GM12891 (cell line): ENCODE measurements around the gene OMA1.

ENCODE experiments used
- DNase-seq: peaks from one replicate; pipeline ENCODE4 v3.0.0; 2011; ENCODE audit warnings: low spot score; ENCODE audit not compliant: insufficient read length
- FAIRE-seq: peaks from 2 replicates; lab custom pipeline; 2011; peaks lifted over from hg19 to GRCh38; lab: Jason Lieb, UNC
- PAX5 ChIP-seq: IDR thresholded peaks from 2 replicates; pipeline ENCODE4 v1.6.1; 2011; ENCODE audit warnings: low read length, moderate library complexity, mild to moderate bottlenecking; ENCODE audit not compliant: insufficient read depth, severe bottlenecking
- POLR2A ChIP-seq: IDR thresholded peaks from 2 replicates; pipeline ENCODE4 v1.6.1; 2011; ENCODE audit warnings: low read depth, low read length, control low read depth
- POLR2AphosphoS5 ChIP-seq: IDR thresholded peaks from 2 replicates; pipeline ENCODE4 v1.6.1; 2011; ENCODE audit warnings: low read depth, low read length, control low read depth
- POU2F2 ChIP-seq: IDR thresholded peaks from 2 replicates; pipeline ENCODE4 v1.6.1; 2011; ENCODE audit warnings: low read depth, mild to moderate bottlenecking, control low read depth, low read length, moderate library complexity
- SPI1 ChIP-seq: IDR thresholded peaks from 2 replicates; pipeline ENCODE4 v1.6.1; 2011; ENCODE audit warnings: low read depth, low read length, control low read depth
- TAF1 ChIP-seq: IDR thresholded peaks from 2 replicates; pipeline ENCODE4 v1.6.1; 2011; ENCODE audit warnings: low read depth, low read length, control low read depth

The OMA1 gene

GRCh38 chr1:58447886-58448285 lies 98.6 kb downstream of the OMA1 start:
- FAIRE-seq (no peak), DNase-seq (no peak)
- TF ChIP-seq PAX5 = no peak
- no peak for TF ChIP-seq POLR2AphosphoS5
- no peak for TF ChIP-seq POLR2A
- no peak for TF ChIP-seq SPI1
- no peak for TF ChIP-seq POU2F2
- TF ChIP-seq TAF1 = no peak

GRCh38 chr1:58447042-58447441 lies 99.5 kb downstream of the OMA1 start:
- DNase-seq (no peak), FAIRE-seq (no peak)
- TF ChIP-seq TAF1 = no peak
- no peak for TF ChIP-seq SPI1

- FAIRE-seq (no peak), DNase-seq (no peak)
- TF ChIP-seq PAX5 = no peak
- TF ChIP-seq TAF1 = no peak
- no peak for TF ChIP-seq SPI1
- no peak for TF ChIP-seq POU2F2
- TF ChIP-seq POLR2A = no peak
- TF ChIP-seq POLR2AphosphoS5 = no peak
Measured at GRCh38 chr1:58446368-58446767, 100.2 kb downstream of the OMA1 start.

- no peak for DNase-seq
- no peak for FAIRE-seq
Measured at GRCh38 chr1:58443986-58444868, 102.3 kb downstream of the OMA1 start.

GRCh38 chr1:58442114-58442513 lies 104.4 kb downstream of the OMA1 start:
- FAIRE-seq = no peak

More at GRCh38 chr1:58443986-58444868, 102.3 kb downstream of the OMA1 start:
- TF ChIP-seq POLR2A = no peak
- TF ChIP-seq PAX5 = no peak
- no peak for TF ChIP-seq TAF1
- no peak for TF ChIP-seq POLR2AphosphoS5
- no peak for TF ChIP-seq SPI1
- TF ChIP-seq POU2F2 = no peak

GRCh38 chr1:58441699-58442098 lies 104.8 kb downstream of the OMA1 start:
- no peak for FAIRE-seq
- TF ChIP-seq POLR2A = no peak
- no peak for TF ChIP-seq POU2F2
- TF ChIP-seq SPI1 = no peak
- TF ChIP-seq POLR2AphosphoS5 = no peak
- no peak for TF ChIP-seq TAF1
- TF ChIP-seq PAX5 = no peak
- DNase-seq = no peak

More at GRCh38 chr1:58442114-58442513, 104.4 kb downstream of the OMA1 start:
- no peak for TF ChIP-seq TAF1
- TF ChIP-seq POU2F2 = no peak
- no peak for TF ChIP-seq POLR2A
- no peak for TF ChIP-seq POLR2AphosphoS5
- no peak for DNase-seq

GRCh38 chr1:58440696-58441095 lies 105.8 kb downstream of the OMA1 start:
- FAIRE-seq (no peak), DNase-seq (no peak)
- TF ChIP-seq PAX5 (no peak), TAF1 (no peak), POLR2A (no peak), POLR2AphosphoS5 (no peak), SPI1 (no peak), POU2F2 (no peak)

- no peak for DNase-seq
Measured at GRCh38 chr1:58439946-58440345, 106.6 kb downstream of the OMA1 start.

GRCh38 chr1:58438468-58438867 lies 108.1 kb downstream of the OMA1 start:
- FAIRE-seq (no peak), DNase-seq (no peak)
- TF ChIP-seq POLR2A (no peak), SPI1 (no peak), PAX5 (no peak), TAF1 (no peak), POLR2AphosphoS5 (no peak), POU2F2 (no peak)

More at GRCh38 chr1:58439946-58440345, 106.6 kb downstream of the OMA1 start:
- TF ChIP-seq POLR2A (no peak), TAF1 (no peak), POU2F2 (no peak), SPI1 (no peak), PAX5 (no peak), POLR2AphosphoS5 (no peak)
- no peak for FAIRE-seq

GRCh38 chr1:58437623-58438022 lies 108.9 kb downstream of the OMA1 start:
- TF ChIP-seq PAX5 = no peak
- no peak for TF ChIP-seq POU2F2
- no peak for TF ChIP-seq POLR2A
- no peak for TF ChIP-seq POLR2AphosphoS5
- TF ChIP-seq SPI1 = no peak
- TF ChIP-seq TAF1 = no peak
- no peak for FAIRE-seq
- DNase-seq = no peak
